ENCODE data around the gene ABCB11.

DNA sequence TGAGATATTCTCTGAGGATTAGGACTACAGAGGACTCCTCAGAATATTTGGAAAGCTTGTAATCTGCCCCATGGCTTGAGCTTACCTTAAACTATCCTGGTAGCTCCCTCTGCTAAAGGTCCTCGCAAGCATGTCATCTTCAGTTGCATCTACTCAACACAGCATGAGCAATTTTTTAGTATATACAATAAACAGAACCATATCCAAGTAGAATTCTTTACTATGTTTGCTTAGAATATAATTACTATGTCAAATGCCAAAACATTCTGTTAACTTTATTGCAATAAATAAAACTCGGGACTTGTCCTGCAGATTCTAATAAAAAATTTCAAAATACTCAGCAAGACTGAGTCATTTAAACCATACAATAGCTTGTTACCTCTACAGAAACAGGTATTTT lies 62.8 kb downstream of the ABCB11 start:
- no peak for TF ChIP-seq POLR2AphosphoS5 (IDR thresholded peaks at IDR 0.05)
- no peak for TF ChIP-seq POLR2A (IDR thresholded peaks at IDR 0.05)
- no peak for TF ChIP-seq CTCF (IDR thresholded peaks at IDR 0.05)

Data from breast epithelium (tissue), 3 donors.